SK-N-SH (cell line): Measurements from ENCODE around the gene H1-8. TPM values are rescaled to one million over a fixed set of nuclear protein-coding genes. Genes with fewer than 3 reads are reported as not detected.

Experiments used
- CTCF ChIA-PET: fragments of 300-600, 350-600 bp; formaldehyde crosslinking; extraction: SDS; loops from one replicate; lab custom pipeline; 2021; lab: Yijun Ruan, JAX
- POLR2A ChIA-PET: fragments of 350-600 bp; sonication (Branson Sonifier 250); formaldehyde crosslinking; extraction: SDS; loops from one replicate; lab custom pipeline; 2020; ENCODE audit warnings: antibody characterized with exemption, inconsistent platforms; lab: Yijun Ruan, JAX
- DNase-seq: peaks from one replicate; pipeline ENCODE4 v3.0.0; 2012
- H2AFZ ChIP-seq: fragments of 200-600 bp; sonication (generic); 2 replicates; pipeline ENCODE4 v1.8.1; 2016; ENCODE audit warnings: antibody characterized with exemption, mild to moderate bottlenecking, low read depth
- H3F3A ChIP-seq: fragments of 200-600 bp; sonication (generic); replicated peaks from 2 replicates; pipeline ENCODE3; 2016; ENCODE audit warnings: antibody characterized with exemption, mild to moderate bottlenecking; ENCODE audit not compliant: insufficient read depth
- H3K27ac ChIP-seq, 2 experiments: fragments of 200-500 bp in 1 of 2; fragments of 200-600 bp in 1 of 2; sonication (Bioruptor generic) in 1 of 2; sonication (generic), shearing (Covaris generic) in 1 of 2; 2 replicates each; pipeline versions ENCODE4 v1.5.1 to v1.6.1; 2014 to 2016; ENCODE audit warnings: low read depth in 2 of 2, inconsistent platforms in 1 of 2, low read length in 1 of 2, mild to moderate bottlenecking in 1 of 2, mixed read lengths in 1 of 2
- H3K27me3 ChIP-seq: fragments of 200-600 bp; sonication (generic), shearing (Covaris generic); 2 replicates; pipeline ENCODE4 v1.6.1; 2016; ENCODE audit warnings: mixed run types; ENCODE audit not compliant: insufficient read depth
- H3K36me3 ChIP-seq, 2 experiments: fragments of 200-500 bp in 1 of 2; fragments of 200-600 bp in 1 of 2; sonication (Bioruptor generic) in 1 of 2; sonication (generic) in 1 of 2; replicated peaks in 1 of 2; 2 replicates each; pipeline versions ENCODE3 to v1.5.1; 2014 to 2016; ENCODE audit warnings: low read length in 1 of 2, mild to moderate bottlenecking in 1 of 2; ENCODE audit not compliant: insufficient read depth in 2 of 2, control insufficient read depth in 1 of 2
- H3K4me1 ChIP-seq, 2 experiments: fragments of 200-500 bp in 1 of 2; fragments of 200-600 bp in 1 of 2; sonication (Bioruptor generic) in 1 of 2; sonication (generic), shearing (Covaris generic) in 1 of 2; 2 replicates each; pipeline versions ENCODE4 v1.5.1 to v1.6.1; 2014 to 2016; ENCODE audit warnings: low read depth in 1 of 2, low read length in 1 of 2, mixed run types in 1 of 2; ENCODE audit not compliant: insufficient read depth in 2 of 2, control insufficient read depth in 1 of 2
- H3K4me2 ChIP-seq: fragments of 200-600 bp; sonication (generic), shearing (Covaris generic); 2 replicates; pipeline ENCODE4 v1.6.1; 2017; ENCODE audit warnings: mixed run types
- H3K4me3 ChIP-seq, 2 experiments: fragments of 200-500 bp in 1 of 2; fragments of 200-600 bp in 1 of 2; sonication (Bioruptor generic) in 1 of 2; sonication (generic), shearing (Covaris generic) in 1 of 2; 2 replicates each; pipeline versions ENCODE4 v1.5.1 to v1.8.1; 2014 to 2016; ENCODE audit warnings: low read depth in 2 of 2, inconsistent platforms in 1 of 2, low read length in 1 of 2, mild to moderate bottlenecking in 1 of 2, mixed read lengths in 1 of 2, moderate library complexity in 1 of 2
- H3K79me2 ChIP-seq: fragments of 200-600 bp; sonication (generic); 2 replicates; pipeline ENCODE4 v1.8.1; 2017; ENCODE audit warnings: mild to moderate bottlenecking; ENCODE audit not compliant: insufficient read depth
- H3K9ac ChIP-seq: fragments of 200-600 bp; sonication (generic); 2 replicates; pipeline ENCODE4 v1.6.1; 2017; ENCODE audit warnings: mixed run types
- H3K9me2 ChIP-seq: fragments of 200-600 bp; sonication (generic); 2 replicates; pipeline ENCODE4 v1.6.1; 2017; ENCODE audit warnings: mixed run types
- H3K9me3 ChIP-seq: fragments of 200-600 bp; sonication (generic); 2 replicates; pipeline ENCODE4 v1.6.1; 2017; ENCODE audit warnings: mixed run types, mild to moderate bottlenecking, moderate library complexity
- H4K20me1 ChIP-seq: fragments of 200-600 bp; sonication (generic); 2 replicates; pipeline ENCODE4 v1.6.1; 2017; ENCODE audit warnings: mild to moderate bottlenecking, mixed run types; ENCODE audit not compliant: insufficient read depth
- ELF1 ChIP-seq: IDR thresholded peaks from 2 replicates; pipeline ENCODE4 v1.4.0; 2012
- EP300 ChIP-seq, 2 experiments: IDR thresholded peaks; 2 replicates each; pipeline versions ENCODE4 v1.4.0 to v1.6.1; 2012; ENCODE audit warnings: borderline replicate concordance in 1 of 2, low read depth in 1 of 2, low read length in 1 of 2
- FOSL2 ChIP-seq: IDR thresholded peaks from 2 replicates; pipeline ENCODE4 v1.4.0; 2012; ENCODE audit warnings: low read depth, mild to moderate bottlenecking, moderate library complexity, borderline replicate concordance
- FOXM1 ChIP-seq: IDR thresholded peaks from 2 replicates; pipeline ENCODE4 v1.4.0; 2012; ENCODE audit warnings: low read depth, mild to moderate bottlenecking
- GABPA ChIP-seq: IDR thresholded peaks from 2 replicates; pipeline ENCODE4 v1.4.0; 2012; ENCODE audit warnings: low read depth, mild to moderate bottlenecking
- IRF3 ChIP-seq: fragments of 150-350 bp; IDR thresholded peaks from 2 replicates; pipeline ENCODE4 v1.6.1; 2016; ENCODE audit warnings: mild to moderate bottlenecking, low read depth, low read length
- NRF1 ChIP-seq: IDR thresholded peaks from 2 replicates; pipeline ENCODE4 v1.6.1; 2012; ENCODE audit warnings: low read depth, mild to moderate bottlenecking, low read length
- RAD21 ChIP-seq: IDR thresholded peaks from 2 replicates; pipeline ENCODE4 v1.6.1; 2012; ENCODE audit warnings: mild to moderate bottlenecking, low read length
- SIN3A ChIP-seq: IDR thresholded peaks from 2 replicates; pipeline ENCODE4 v1.6.1; 2012; ENCODE audit warnings: low read depth, mild to moderate bottlenecking, low read length, moderate library complexity, borderline replicate concordance
- SMC3 ChIP-seq: IDR thresholded peaks from 2 replicates; pipeline ENCODE4 v1.6.1; 2012; ENCODE audit warnings: low read depth, low read length, improper control_type of control experiment
- TEAD4 ChIP-seq: IDR thresholded peaks from 2 replicates; pipeline ENCODE4 v1.4.0; 2012; ENCODE audit warnings: mild to moderate bottlenecking, borderline replicate concordance; ENCODE audit not compliant: insufficient read depth
- USF1 ChIP-seq: IDR thresholded peaks from 2 replicates; pipeline ENCODE4 v1.4.0; 2012; ENCODE audit warnings: low read depth, borderline replicate concordance
- USF2 ChIP-seq: fragments of 150-350 bp; IDR thresholded peaks from 2 replicates; pipeline ENCODE4 v1.6.1; 2017; ENCODE audit warnings: antibody characterized with exemption, low read length, low read depth, borderline replicate concordance
- WGBS: methylation state at CpG from one replicate; pipeline ENCODE4 v1.1.6; 2017; ENCODE audit warnings: low lambda C conversion rate; 5-methylcytosine and 5-hydroxymethylcytosine counted together
- polyA plus RNA-seq, 3 experiments: library from polyadenylated mRNA; depleted of rRNA; stranded (reverse); fragments of >200 nt; gene quantifications; 2 replicates each; pipeline ENCODE4 v1.2.3, GENCODE V29; 2012
- TF ChIP-seq, protein P1 (sequence below): fragments of 200-600 bp; sonication (generic); IDR thresholded peaks from 2 replicates; pipeline ENCODE4 v1.6.1; 2017; ENCODE audit warnings: antibody characterized with exemption, mild to moderate bottlenecking, moderate library complexity
- TF ChIP-seq, protein P2 (sequence below): IDR thresholded peaks from 2 replicates; pipeline ENCODE4 v1.4.0; 2012; ENCODE audit warnings: low read depth

The H1-8 gene
- polyA plus RNA-seq, 1 of the 3 experiments (the other 2 are of a cell fraction), result not detected

- Histone ChIP-seq H3K9me2 (no peaks in the 10 kb centered on the region), H4K20me1 (no peaks in the 10 kb centered on the region), H3K4me1 (peaks cover 0 to 8% of the 10 kb centered on the region in 2 experiments; a peak in 1 of 4 replicates), H3K79me2 (no peaks in the 10 kb centered on the region), H3K9ac (no peak overlapping the region), H3K4me2 (no peak overlapping the region), H2AFZ (no peak overlapping the region), H3K9me3 (no peaks in the 10 kb centered on the region), H3K27me3 (no peaks in the 10 kb centered on the region), H3F3A (no peaks in the 10 kb centered on the region), H3K4me3 (no peak overlapping the region), H3K27ac (no peak overlapping the region), H3K36me3 (no peaks in the 10 kb centered on the region)
- TF ChIP-seq EP300 (IDR thresholded peaks at IDR 0.05; ENCODE audit: borderline replicate concordance in 1 of 2, low read depth in 1 of 2, low read length in 1 of 2) (no peak), USF2 (no peak), SMC3 (no peak), FOSL2 (no peak), USF1 (no peak), SIN3A (no peak), IRF3 (no peak), GABPA (no peak), RAD21 (no peak), TEAD4 (no peak), ELF1 (no peak), NRF1 (no peak), FOXM1 (no peak)
- TF ChIP-seq, protein P1, sequence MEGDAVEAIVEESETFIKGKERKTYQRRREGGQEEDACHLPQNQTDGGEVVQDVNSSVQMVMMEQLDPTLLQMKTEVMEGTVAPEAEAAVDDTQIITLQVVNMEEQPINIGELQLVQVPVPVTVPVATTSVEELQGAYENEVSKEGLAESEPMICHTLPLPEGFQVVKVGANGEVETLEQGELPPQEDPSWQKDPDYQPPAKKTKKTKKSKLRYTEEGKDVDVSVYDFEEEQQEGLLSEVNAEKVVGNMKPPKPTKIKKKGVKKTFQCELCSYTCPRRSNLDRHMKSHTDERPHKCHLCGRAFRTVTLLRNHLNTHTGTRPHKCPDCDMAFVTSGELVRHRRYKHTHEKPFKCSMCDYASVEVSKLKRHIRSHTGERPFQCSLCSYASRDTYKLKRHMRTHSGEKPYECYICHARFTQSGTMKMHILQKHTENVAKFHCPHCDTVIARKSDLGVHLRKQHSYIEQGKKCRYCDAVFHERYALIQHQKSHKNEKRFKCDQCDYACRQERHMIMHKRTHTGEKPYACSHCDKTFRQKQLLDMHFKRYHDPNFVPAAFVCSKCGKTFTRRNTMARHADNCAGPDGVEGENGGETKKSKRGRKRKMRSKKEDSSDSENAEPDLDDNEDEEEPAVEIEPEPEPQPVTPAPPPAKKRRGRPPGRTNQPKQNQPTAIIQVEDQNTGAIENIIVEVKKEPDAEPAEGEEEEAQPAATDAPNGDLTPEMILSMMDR, result no peak
- TF ChIP-seq, protein P2, sequence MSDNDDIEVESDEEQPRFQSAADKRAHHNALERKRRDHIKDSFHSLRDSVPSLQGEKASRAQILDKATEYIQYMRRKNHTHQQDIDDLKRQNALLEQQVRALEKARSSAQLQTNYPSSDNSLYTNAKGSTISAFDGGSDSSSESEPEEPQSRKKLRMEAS, result no peak
- ChIA-PET CTCF (interaction anchor here (1.2 to 1.9 kb wide), 4 partner anchors 11 to 91 kb away, joined by 3 to 6 read pairs (median 3); no protein-coding TSS in a partner anchor), POLR2A (no interaction called here)
- WGBS, result 89% methylated on average over 6 of the region's 8 CpGs
- no peak for DNase-seq
These were observed 38.6 kb downstream of the H1-8 start for GRCh38 chr3:129581623-129582022.
